K562 (cell line): ENCODE data around the gene HAGHL. TPM values are rescaled to one million over a fixed set of nuclear protein-coding genes. Genes with fewer than 3 reads are reported as not detected.
A peak's percentile ranks its signal among the peaks of the same experiment; 100 is the strongest.
"Not testable (repeated sequence)": the region's sequence is repeated elsewhere in the genome, so short reads cannot be mapped to it uniquely, and the experiment has no call there.

ENCODE experiments used
- ATAC-seq: fragments of 200-7000 bp; cut with Tn5 transposase; 3 replicates; pipeline ENCODE4 v1.9.1; 2020; ENCODE audit warnings: moderate library complexity
- BruUV-seq: library from RNA; stranded (reverse); fragments of 400-500 nt; replicated peaks from 2 replicates; lab custom pipeline; 2021; lab: Mats Ljungman, UMichigan
- CTCF ChIA-PET: fragments of 300-600 bp; formaldehyde crosslinking; extraction: SDS; loops from one replicate; lab custom pipeline; 2021; ENCODE audit warnings: low intra/inter-chr PET ratio; lab: Yijun Ruan, JAX
- POLR2A ChIA-PET: fragments of 300-600, 350-650 bp; sonication (Branson Sonifier 250); formaldehyde crosslinking; extraction: SDS; loops from one replicate; lab custom pipeline; 2021; ENCODE audit warnings: antibody characterized with exemption, inconsistent platforms; lab: Yijun Ruan, JAX
- DNase-seq, 4 experiments: peaks; one replicate each; pipeline versions ENCODE4 v3.0.0 to v3.0.0-alpha.2; 2011 to 2018; ENCODE audit warnings: low spot score in 3 of 4, mixed read lengths in 3 of 4; ENCODE audit errors: extremely low read depth in 1 of 4
- FAIRE-seq: peaks from 2 replicates; lab custom pipeline; 2011; peaks lifted over from hg19 to GRCh38; lab: Jason Lieb, UNC
- H2AFZ ChIP-seq: 2 replicates; pipeline ENCODE4 v1.6.0; 2011; ENCODE audit warnings: low read depth, low read length, control low read depth, inconsistent platforms
- H3K27ac ChIP-seq: fragments of 200-600 bp; 3 replicates; pipeline ENCODE4 v1.8.0; 2011; ENCODE audit warnings: low read depth, mild to moderate bottlenecking, control low read depth, inconsistent platforms, low read length, moderate library complexity, mixed read lengths; ENCODE audit errors: extremely low read depth
- H3K27me3 ChIP-seq, 2 experiments: fragments of 300-600 bp in 1 of 2; 2 replicates in 1 of 2; 3 replicates in 1 of 2; pipeline versions ENCODE4 v1.6.0 to v1.8.0; 2011; ENCODE audit warnings: inconsistent platforms in 2 of 2, low read length in 2 of 2, mild to moderate bottlenecking in 1 of 2, mixed read lengths in 1 of 2, moderate library complexity in 1 of 2; ENCODE audit not compliant: control insufficient read depth in 2 of 2, insufficient read depth in 2 of 2
- H3K36me3 ChIP-seq: fragments of 300-600 bp; 3 replicates; pipeline ENCODE4 v1.8.0; 2011; ENCODE audit warnings: mild to moderate bottlenecking, low read length, inconsistent platforms; ENCODE audit not compliant: control insufficient read depth, insufficient read depth
- H3K4me1 ChIP-seq, 2 experiments: fragments of 200-600 bp in 1 of 2; replicated peaks in 1 of 2; 2 replicates in 1 of 2; 3 replicates in 1 of 2; pipeline versions ENCODE4 v1.5.1 to v1.8.0; 2011; ENCODE audit warnings: inconsistent platforms in 2 of 2, low read length in 2 of 2, mild to moderate bottlenecking in 1 of 2, mixed read lengths in 1 of 2, moderate library complexity in 1 of 2; ENCODE audit not compliant: control insufficient read depth in 2 of 2, insufficient read depth in 2 of 2
- H3K4me2 ChIP-seq: 2 replicates; pipeline ENCODE4 v1.6.1; 2011; ENCODE audit warnings: low read length, control low read depth, inconsistent platforms, mixed read lengths; ENCODE audit not compliant: insufficient read depth
- H3K4me3 ChIP-seq: fragments of 200-600 bp; sonication (generic), shearing (Covaris generic); 2 replicates; pipeline ENCODE4 v1.5.1; 2016; ENCODE audit warnings: control low read depth, inconsistent platforms
- H3K79me2 ChIP-seq: fragments of 200-600 bp; 3 replicates; pipeline ENCODE4 v1.8.0; 2011; ENCODE audit warnings: low read length, inconsistent platforms; ENCODE audit not compliant: control insufficient read depth, insufficient read depth
- H3K9ac ChIP-seq, 2 experiments: 2 replicates each; pipeline versions ENCODE4 v1.6.0 to v1.6.1; 2011; ENCODE audit warnings: low read depth in 2 of 2, low read length in 2 of 2, control low read depth in 1 of 2, inconsistent platforms in 1 of 2, mild to moderate bottlenecking in 1 of 2, mixed read lengths in 1 of 2; ENCODE audit not compliant: insufficient read depth in 1 of 2
- H3K9me1 ChIP-seq: one replicate; pipeline ENCODE4 v1.6.0; 2011; ENCODE audit warnings: inconsistent platforms, mild to moderate bottlenecking, low read length, moderate library complexity; ENCODE audit not compliant: control insufficient read depth, insufficient read depth
- H3K9me3 ChIP-seq: replicated peaks from 2 replicates; pipeline ENCODE4 v1.5.1; 2011; ENCODE audit warnings: low read depth, low read length, inconsistent platforms; ENCODE audit not compliant: control insufficient read depth, insufficient read depth
- H4K20me1 ChIP-seq: replicated peaks from 2 replicates; pipeline ENCODE4 v1.6.1; 2011; ENCODE audit warnings: low read length, inconsistent platforms, mixed read lengths; ENCODE audit not compliant: control insufficient read depth, insufficient read depth
- ADNP ChIP-seq: fragments of 200-800 bp; sonication (Bioruptor generic); IDR thresholded peaks from 2 replicates; pipeline ENCODE4 v1.6.1; 2016; ENCODE audit warnings: missing genetic modification characterization, missing compliant biosample characterization
- MEIS2 ChIP-seq: fragments of 450-650 bp; IDR thresholded peaks from 2 replicates; pipeline ENCODE4 v1.6.1; 2014; ENCODE audit warnings: mild to moderate bottlenecking; ENCODE audit not compliant: partially characterized antibody
- PKNOX1 ChIP-seq: fragments of 450-650 bp; IDR thresholded peaks from 2 replicates; pipeline ENCODE4 v1.6.1; 2016
- ZNF384 ChIP-seq: IDR thresholded peaks from 2 replicates; pipeline ENCODE4 v1.6.1; 2012; ENCODE audit warnings: low read depth, low read length, improper control_type of control experiment
- ZNF518B ChIP-seq: fragments of 250-450 bp; sonication (Bioruptor Pico); IDR thresholded peaks from 2 replicates; pipeline ENCODE4 v1.5.0; 2021; ENCODE audit warnings: mild to moderate bottlenecking, moderate library complexity
- ZNF766 ChIP-seq: fragments of 200-800 bp; sonication (Bioruptor generic); conservative IDR thresholded peaks from 2 replicates; pipeline ENCODE4 v1.6.1; 2016; ENCODE audit warnings: missing genetic modification characterization, missing compliant biosample characterization
- WGBS: fragments of 100-300 bp; shearing (Covaris generic); methylation state at CpG from one replicate; pipeline ENCODE4 v1.1.6; 2016; ENCODE audit warnings: low coverage, mixed read lengths; ENCODE audit not compliant: insufficient coverage; ENCODE audit errors: missing lambda C conversion rate; 5-methylcytosine and 5-hydroxymethylcytosine counted together
- in situ Hi-C: fragments of 300-500 bp; cut with MboI; formaldehyde crosslinking; loops from 4 replicates; pipeline ENCODE4 v1.15.0; 2018; ENCODE audit warnings: inconsistent platforms, mixed read lengths
- intact Hi-C: fragments of 100-400 bp; cut with micrococcal nuclease; formaldehyde crosslinking; loops from 2 replicates; pipeline ENCODE4 v1.14.2; 2022
- polyA plus RNA-seq, 8 experiments: library from polyadenylated mRNA; depleted of rRNA in 4 of 8; stranded (reverse) in 5 of 8; unstranded in 3 of 8; fragments of >200 nt; fragmentation: Nextera tagmentation in 2 of 8; fragmentation: Illumina TruSeq in 1 of 8; extraction: Ambion mirVana in 2 of 8; extraction: Trizol in 1 of 8; gene quantifications; 2 replicates each; pipeline versions ENCODE4 v1.2.1 to v1.2.3, GENCODE V29; 2011 to 2014; ENCODE audit warnings: inconsistent platforms in 1 of 8, missing spikeins in 1 of 8
- total RNA-seq, 7 experiments: library from RNA; depleted of rRNA in 6 of 7; stranded (reverse); fragments of >200 nt in 6 of 7; fragmentation: Illumina TruSeq in 2 of 7; extraction: Trizol in 2 of 7; gene quantifications; 2 replicates each; pipeline versions ENCODE4 v1.2.1 to v1.2.3, GENCODE V29; 2011 to 2021; ENCODE audit warnings: low replicate concordance in 1 of 7
- TF ChIP-seq, protein P1 (sequence below): sonication (generic); formaldehyde crosslinking; IDR thresholded peaks from 2 replicates; pipeline ENCODE4 v1.8.0; 2022; ENCODE audit warnings: missing genetic modification reagents, mild to moderate bottlenecking, borderline replicate concordance

The HAGHL gene
- total and polyA plus RNA-seq, 9 of the 15 experiments (the other 6 are each of a cell fraction or from before 2014, with no cell fraction given): 0.31 to 83.4 (median 20.7) TPM

- H3K79me2 ChIP-seq, ATAC-seq, H3K9me1 ChIP-seq, H3K9me3 ChIP-seq, H3K27ac ChIP-seq, H3K36me3 ChIP-seq, intact Hi-C loops, DNase-seq, BruUV-seq, H3K27me3 ChIP-seq, H4K20me1 ChIP-seq, in situ Hi-C loops, CTCF ChIA-PET, H3K4me3 ChIP-seq, H3K4me2 ChIP-seq, H2AFZ ChIP-seq, FAIRE-seq, H3K9ac ChIP-seq: not testable (repeated sequence)
- POLR2A ChIA-PET: interaction anchor here (1.1 to 1.5 kb wide), 2 partner anchors 18 to 19 kb away, joined by 4 read pairs; no protein-coding TSS in a partner anchor
- TF ChIP-seq ADNP (tag): peak; percentile 42; the same call in 1 of the 2 replicates
- TF ChIP-seq ZNF766 (CRISPR knock-in tag): peak; percentile 65
- WGBS: 34% methylated on average over 8 of the region's 11 CpGs
- H3K4me1 ChIP-seq: peaks cover 9 to 14% of the 10 kb centered on the region in 2 experiments; a peak in 4 of 5 replicates
These were observed 27.3 kb downstream of the HAGHL start for GRCh38 chr16:754121-754607.

DNA sequence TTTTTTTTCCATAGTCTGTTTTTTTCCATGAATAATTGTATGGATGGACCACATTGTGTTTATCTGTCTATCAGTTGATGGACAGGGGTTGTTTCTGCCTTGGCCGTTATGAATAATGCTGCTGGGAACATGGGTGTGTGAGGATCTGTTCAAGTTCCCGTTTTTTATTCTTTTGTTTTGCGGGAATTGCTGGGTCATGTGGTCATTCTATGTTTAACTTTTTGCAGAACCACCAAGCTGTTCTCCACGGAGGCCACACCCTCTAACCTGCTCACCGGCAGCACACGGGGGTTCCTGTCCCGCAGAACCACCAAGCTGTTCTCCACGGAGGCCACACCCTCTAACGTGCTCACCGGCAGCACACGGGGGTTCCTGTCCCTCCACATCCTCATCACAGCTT lies 27.8 kb downstream of the HAGHL start:
- ChIA-PET POLR2A (interaction anchor here (1.1 to 1.5 kb wide), 2 partner anchors 18 to 19 kb away, joined by 4 read pairs; no protein-coding TSS in a partner anchor), CTCF (no interaction called here)
- in situ Hi-C loops: no loop called here
- H3K9me3 ChIP-seq: no peaks in the 10 kb centered on the region
- FAIRE-seq (no peak), DNase-seq (no peak), ATAC-seq (no peak; the same call in 2 of the 3 replicates)
- H2AFZ ChIP-seq: peak overlapping the region; percentile 68
- H3K9ac ChIP-seq: no peak overlapping the region; a peak in 1 of 4 replicates
- no peaks in the 10 kb centered on the region for H3K27me3 ChIP-seq
- H3K36me3 ChIP-seq: no peaks in the 10 kb centered on the region
- BruUV-seq: no TSS peak
- no peaks in the 10 kb centered on the region for H4K20me1 ChIP-seq
- no peaks in the 10 kb centered on the region for H3K9me1 ChIP-seq
- peak overlapping the region; percentile 49; the same call in 1 of the 2 replicates for H3K4me2 ChIP-seq
- no peaks in the 10 kb centered on the region for H3K79me2 ChIP-seq
- intact Hi-C loops: no loop called here
- peaks cover 9 to 19% of the 10 kb centered on the region in 2 experiments; a peak in 4 of 5 replicates for H3K4me1 ChIP-seq
- WGBS: 2% methylated on average over 11 of the region's 11 CpGs
- no peak overlapping the region for H3K27ac ChIP-seq
- H3K4me3 ChIP-seq: no peak overlapping the region
- TF ChIP-seq ZNF384: no peak
- no peak for TF ChIP-seq ZNF518B
- TF ChIP-seq, protein P1, sequence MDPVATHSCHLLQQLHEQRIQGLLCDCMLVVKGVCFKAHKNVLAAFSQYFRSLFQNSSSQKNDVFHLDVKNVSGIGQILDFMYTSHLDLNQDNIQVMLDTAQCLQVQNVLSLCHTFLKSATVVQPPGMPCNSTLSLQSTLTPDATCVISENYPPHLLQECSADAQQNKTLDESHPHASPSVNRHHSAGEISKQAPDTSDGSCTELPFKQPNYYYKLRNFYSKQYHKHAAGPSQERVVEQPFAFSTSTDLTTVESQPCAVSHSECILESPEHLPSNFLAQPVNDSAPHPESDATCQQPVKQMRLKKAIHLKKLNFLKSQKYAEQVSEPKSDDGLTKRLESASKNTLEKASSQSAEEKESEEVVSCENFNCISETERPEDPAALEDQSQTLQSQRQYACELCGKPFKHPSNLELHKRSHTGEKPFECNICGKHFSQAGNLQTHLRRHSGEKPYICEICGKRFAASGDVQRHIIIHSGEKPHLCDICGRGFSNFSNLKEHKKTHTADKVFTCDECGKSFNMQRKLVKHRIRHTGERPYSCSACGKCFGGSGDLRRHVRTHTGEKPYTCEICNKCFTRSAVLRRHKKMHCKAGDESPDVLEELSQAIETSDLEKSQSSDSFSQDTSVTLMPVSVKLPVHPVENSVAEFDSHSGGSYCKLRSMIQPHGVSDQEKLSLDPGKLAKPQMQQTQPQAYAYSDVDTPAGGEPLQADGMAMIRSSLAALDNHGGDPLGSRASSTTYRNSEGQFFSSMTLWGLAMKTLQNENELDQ (CRISPR knock-in tag): no peak
- TF ChIP-seq PKNOX1: peak; percentile 93
- TF ChIP-seq MEIS2: peak; percentile 38
